Measurements from ENCODE around the gene PGM2L1. TPM values are rescaled to one million over a fixed set of nuclear protein-coding genes. Genes with fewer than 3 reads are reported as not detected.

The PGM2L1 gene
- total and polyA plus RNA-seq, 4 donors: 0.33 to 8.2 (median 1.2) TPM

DNA sequence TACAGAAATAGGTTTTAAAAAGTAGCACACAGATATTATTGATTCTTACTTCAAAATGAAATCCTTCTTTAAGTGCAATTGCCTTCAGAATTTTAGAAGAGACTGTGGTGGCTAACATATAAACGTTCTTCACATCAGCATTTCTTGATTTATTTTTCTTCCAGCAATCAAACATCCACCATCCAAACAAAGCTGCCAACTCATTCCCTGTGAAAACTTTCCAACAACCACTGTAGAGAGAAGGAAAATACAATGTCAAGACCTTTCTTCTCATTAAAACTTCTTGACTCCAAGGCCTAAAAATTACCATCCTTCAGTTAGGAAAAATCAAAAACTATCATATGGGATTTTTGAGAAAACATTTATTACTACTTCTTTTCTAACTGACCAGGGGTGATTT lies 52.8 kb downstream of the PGM2L1 start:
- TF ChIP-seq, protein P1, sequence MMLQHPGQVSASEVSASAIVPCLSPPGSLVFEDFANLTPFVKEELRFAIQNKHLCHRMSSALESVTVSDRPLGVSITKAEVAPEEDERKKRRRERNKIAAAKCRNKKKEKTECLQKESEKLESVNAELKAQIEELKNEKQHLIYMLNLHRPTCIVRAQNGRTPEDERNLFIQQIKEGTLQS (IDR thresholded peaks at IDR 0.05): no peak
- TF ChIP-seq, protein P2, sequence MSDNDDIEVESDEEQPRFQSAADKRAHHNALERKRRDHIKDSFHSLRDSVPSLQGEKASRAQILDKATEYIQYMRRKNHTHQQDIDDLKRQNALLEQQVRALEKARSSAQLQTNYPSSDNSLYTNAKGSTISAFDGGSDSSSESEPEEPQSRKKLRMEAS (IDR thresholded peaks at IDR 0.05): no peak
- TF ChIP-seq, protein P3, sequence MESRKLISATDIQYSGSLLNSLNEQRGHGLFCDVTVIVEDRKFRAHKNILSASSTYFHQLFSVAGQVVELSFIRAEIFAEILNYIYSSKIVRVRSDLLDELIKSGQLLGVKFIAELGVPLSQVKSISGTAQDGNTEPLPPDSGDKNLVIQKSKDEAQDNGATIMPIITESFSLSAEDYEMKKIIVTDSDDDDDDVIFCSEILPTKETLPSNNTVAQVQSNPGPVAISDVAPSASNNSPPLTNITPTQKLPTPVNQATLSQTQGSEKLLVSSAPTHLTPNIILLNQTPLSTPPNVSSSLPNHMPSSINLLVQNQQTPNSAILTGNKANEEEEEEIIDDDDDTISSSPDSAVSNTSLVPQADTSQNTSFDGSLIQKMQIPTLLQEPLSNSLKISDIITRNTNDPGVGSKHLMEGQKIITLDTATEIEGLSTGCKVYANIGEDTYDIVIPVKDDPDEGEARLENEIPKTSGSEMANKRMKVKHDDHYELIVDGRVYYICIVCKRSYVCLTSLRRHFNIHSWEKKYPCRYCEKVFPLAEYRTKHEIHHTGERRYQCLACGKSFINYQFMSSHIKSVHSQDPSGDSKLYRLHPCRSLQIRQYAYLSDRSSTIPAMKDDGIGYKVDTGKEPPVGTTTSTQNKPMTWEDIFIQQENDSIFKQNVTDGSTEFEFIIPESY (IDR thresholded peaks at IDR 0.05): no peak
- TF ChIP-seq, protein P4, sequence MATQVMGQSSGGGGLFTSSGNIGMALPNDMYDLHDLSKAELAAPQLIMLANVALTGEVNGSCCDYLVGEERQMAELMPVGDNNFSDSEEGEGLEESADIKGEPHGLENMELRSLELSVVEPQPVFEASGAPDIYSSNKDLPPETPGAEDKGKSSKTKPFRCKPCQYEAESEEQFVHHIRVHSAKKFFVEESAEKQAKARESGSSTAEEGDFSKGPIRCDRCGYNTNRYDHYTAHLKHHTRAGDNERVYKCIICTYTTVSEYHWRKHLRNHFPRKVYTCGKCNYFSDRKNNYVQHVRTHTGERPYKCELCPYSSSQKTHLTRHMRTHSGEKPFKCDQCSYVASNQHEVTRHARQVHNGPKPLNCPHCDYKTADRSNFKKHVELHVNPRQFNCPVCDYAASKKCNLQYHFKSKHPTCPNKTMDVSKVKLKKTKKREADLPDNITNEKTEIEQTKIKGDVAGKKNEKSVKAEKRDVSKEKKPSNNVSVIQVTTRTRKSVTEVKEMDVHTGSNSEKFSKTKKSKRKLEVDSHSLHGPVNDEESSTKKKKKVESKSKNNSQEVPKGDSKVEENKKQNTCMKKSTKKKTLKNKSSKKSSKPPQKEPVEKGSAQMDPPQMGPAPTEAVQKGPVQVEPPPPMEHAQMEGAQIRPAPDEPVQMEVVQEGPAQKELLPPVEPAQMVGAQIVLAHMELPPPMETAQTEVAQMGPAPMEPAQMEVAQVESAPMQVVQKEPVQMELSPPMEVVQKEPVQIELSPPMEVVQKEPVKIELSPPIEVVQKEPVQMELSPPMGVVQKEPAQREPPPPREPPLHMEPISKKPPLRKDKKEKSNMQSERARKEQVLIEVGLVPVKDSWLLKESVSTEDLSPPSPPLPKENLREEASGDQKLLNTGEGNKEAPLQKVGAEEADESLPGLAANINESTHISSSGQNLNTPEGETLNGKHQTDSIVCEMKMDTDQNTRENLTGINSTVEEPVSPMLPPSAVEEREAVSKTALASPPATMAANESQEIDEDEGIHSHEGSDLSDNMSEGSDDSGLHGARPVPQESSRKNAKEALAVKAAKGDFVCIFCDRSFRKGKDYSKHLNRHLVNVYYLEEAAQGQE (IDR thresholded peaks at IDR 0.05): no peak
- no peak for TF ChIP-seq GABPA (IDR thresholded peaks at IDR 0.05 in 1 of 2, conservative IDR thresholded peaks at IDR 0.05 in 1 of 2)
- TF ChIP-seq EGR1 (IDR thresholded peaks at IDR 0.05; ENCODE audit: low read depth in 2 of 2): no peak
- no peak for TF ChIP-seq FOXA2 (IDR thresholded peaks at IDR 0.05)
- TF ChIP-seq HNF4G (IDR thresholded peaks at IDR 0.05): no peak
- TF ChIP-seq HNF4A (conservative IDR thresholded peaks at IDR 0.05): no peak
- TF ChIP-seq SP1 (IDR thresholded peaks at IDR 0.05): no peak
- no peak for TF ChIP-seq FOXA1 (IDR thresholded peaks at IDR 0.05)
- no peak for TF ChIP-seq RXRA (IDR thresholded peaks at IDR 0.05)
- no peak for TF ChIP-seq RAD21 (IDR thresholded peaks at IDR 0.05)
- Histone ChIP-seq H3K4me3 (ENCODE audit: low read depth in 1 of 3, low read length in 3 of 3) (no peak overlapping the region), H3K9me3 (ENCODE audit: control insufficient read depth in 4 of 4, low read length in 3 of 4) (no peaks in the 10 kb centered on the region), H3K4me1 (ENCODE audit: control insufficient read depth in 4 of 4, insufficient read depth in 4 of 4, low read length in 3 of 4) (no peaks in the 10 kb centered on the region), H3K9ac (ENCODE audit: low read depth in 1 of 2, low read length in 2 of 2) (no peak overlapping the region), H3K36me3 (ENCODE audit: control insufficient read depth in 4 of 4, insufficient read depth in 3 of 4, low read depth in 1 of 4, low read length in 3 of 4) (no peaks in the 10 kb centered on the region), H3K27ac (ENCODE audit: low read depth in 1 of 2, low read length in 2 of 2) (no peak overlapping the region), H3K27me3 (ENCODE audit: control insufficient read depth in 4 of 4, insufficient read depth in 4 of 4, low read length in 3 of 4) (no peaks in the 10 kb centered on the region)
- no peak for DNase-seq (ENCODE audit: low spot score)
- 61% methylated on average over 1 of the region's 1 CpG for WGBS

DNA sequence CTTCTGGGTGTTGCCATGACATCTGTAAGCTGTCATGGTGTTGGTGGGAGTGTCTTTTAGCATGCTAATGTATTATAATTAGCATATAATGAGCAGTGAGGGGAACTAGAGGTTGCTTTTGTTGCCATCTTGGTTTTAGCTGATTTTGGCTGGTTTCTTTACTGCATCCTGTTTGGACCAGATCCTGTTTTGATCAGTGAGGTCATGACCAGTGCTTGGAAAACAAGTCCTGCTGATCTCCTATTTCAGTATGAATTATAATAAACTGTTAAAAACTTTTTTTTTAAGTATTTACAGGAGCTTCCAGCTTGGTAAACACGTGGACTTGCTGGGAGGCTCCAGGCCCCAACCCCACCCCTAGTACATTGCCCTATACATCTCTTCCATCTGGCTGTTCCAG lies 56.3 kb downstream of the PGM2L1 start:
- Histone ChIP-seq H3K27ac (ENCODE audit: low read depth in 1 of 2, low read length in 2 of 2) (no peak overlapping the region), H3K27me3 (ENCODE audit: control insufficient read depth in 4 of 4, insufficient read depth in 4 of 4, low read length in 3 of 4) (no peaks in the 10 kb centered on the region), H3K36me3 (ENCODE audit: control insufficient read depth in 4 of 4, insufficient read depth in 3 of 4, low read depth in 1 of 4, low read length in 3 of 4) (no peaks in the 10 kb centered on the region), H3K9ac (ENCODE audit: low read depth in 1 of 2, low read length in 2 of 2) (no peak overlapping the region), H3K4me1 (ENCODE audit: control insufficient read depth in 4 of 4, insufficient read depth in 4 of 4, low read length in 3 of 4) (no peaks in the 10 kb centered on the region), H3K9me3 (ENCODE audit: control insufficient read depth in 4 of 4, low read length in 3 of 4) (no peaks in the 10 kb centered on the region), H3K4me3 (ENCODE audit: low read depth in 1 of 3, low read length in 3 of 3) (no peak overlapping the region)
- DNase-seq (ENCODE audit: low spot score): no peak
- WGBS: 66% methylated on average over 1 of the region's 1 CpG
- TF ChIP-seq GABPA (IDR thresholded peaks at IDR 0.05 in 1 of 2, conservative IDR thresholded peaks at IDR 0.05 in 1 of 2) (no peak), FOXA2 (IDR thresholded peaks at IDR 0.05) (no peak), YY1 (IDR thresholded peaks at IDR 0.05) (no peak), TAF1 (conservative IDR thresholded peaks at IDR 0.05) (no peak), RAD21 (IDR thresholded peaks at IDR 0.05) (no peak), FOXA1 (IDR thresholded peaks at IDR 0.05) (no peak), SP1 (IDR thresholded peaks at IDR 0.05) (no peak), RXRA (IDR thresholded peaks at IDR 0.05) (no peak), JUND (IDR thresholded peaks at IDR 0.05) (no peak), HNF4A (conservative IDR thresholded peaks at IDR 0.05) (no peak), HNF4G (IDR thresholded peaks at IDR 0.05) (no peak)
- TF ChIP-seq, protein P2 (IDR thresholded peaks at IDR 0.05): no peak
- TF ChIP-seq, protein P4 (IDR thresholded peaks at IDR 0.05): no peak
- TF ChIP-seq, protein P3 (IDR thresholded peaks at IDR 0.05): no peak
- TF ChIP-seq, protein P1 (IDR thresholded peaks at IDR 0.05): no peak

Measured in liver (tissue), 9 donors.